HG03520 (cell line): ENCODE data around the gene EMP1.

ENCODE experiments used
- ATAC-seq: cut with Tn5 transposase; IDR thresholded peaks from one replicate; pipeline ENCODE4 v1.9.1; 2021; ENCODE audit warnings: mild to moderate bottlenecking, moderate library complexity; ENCODE audit not compliant: unreplicated experiment

The EMP1 gene

DNA sequence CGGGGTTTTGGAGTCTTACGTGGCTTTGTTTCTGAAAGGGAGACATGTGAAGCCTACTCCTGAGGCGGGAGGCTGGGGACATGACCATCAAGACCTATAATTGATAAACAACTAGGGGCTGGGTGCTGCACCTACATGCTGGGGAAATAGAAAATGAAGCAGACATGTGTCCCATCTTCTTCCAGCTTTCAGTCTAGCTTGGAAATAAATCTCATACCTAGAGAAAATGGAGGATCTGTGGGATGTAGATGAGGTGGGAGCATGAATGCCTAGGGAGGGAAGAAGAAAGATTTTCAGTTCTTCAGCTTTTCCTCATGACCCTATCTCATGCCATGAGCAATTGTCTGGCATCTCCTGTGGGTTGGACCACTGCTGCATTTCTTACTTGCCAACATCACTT lies 22.1 kb downstream of the EMP1 start:
- no peak for ATAC-seq

DNA sequence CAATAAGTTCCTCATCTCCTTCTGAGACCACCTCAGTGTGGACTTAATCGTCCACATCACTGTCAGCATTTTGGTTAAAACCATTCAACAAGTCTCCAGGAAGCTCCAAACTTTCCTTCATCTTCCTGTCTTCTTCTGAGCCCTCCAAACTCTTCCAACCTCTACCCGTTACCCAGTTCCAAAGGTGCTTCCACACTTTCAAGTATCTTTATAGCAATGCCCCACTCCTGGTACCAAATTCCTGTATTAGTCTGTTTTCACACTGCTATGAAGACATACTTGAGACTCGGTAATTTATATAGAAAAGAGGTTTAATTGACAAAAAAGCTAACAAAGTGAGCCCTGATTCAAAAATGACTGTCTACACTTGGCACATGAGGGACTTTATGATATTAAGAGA lies 22.8 kb downstream of the EMP1 start:
- no peak for ATAC-seq

DNA sequence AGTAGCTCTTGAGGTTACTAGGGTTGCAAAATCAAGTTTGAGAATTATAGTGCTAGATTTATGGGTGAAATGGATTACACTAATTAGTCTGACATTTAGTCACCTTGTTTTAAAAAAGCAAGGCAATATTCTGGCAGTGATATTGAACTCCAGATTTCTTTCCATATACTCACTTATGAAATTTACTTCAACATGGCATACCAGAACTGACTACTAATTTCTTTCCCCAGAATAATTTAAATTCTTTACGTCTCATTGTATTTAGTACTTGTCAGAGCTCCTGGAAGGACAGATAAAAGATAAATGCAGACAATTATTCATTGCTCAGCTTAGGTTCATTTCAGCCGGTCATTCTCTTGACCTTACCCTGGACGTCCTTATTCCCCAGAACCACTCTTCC lies 24.3 kb downstream of the EMP1 start:
- ATAC-seq = no peak

DNA sequence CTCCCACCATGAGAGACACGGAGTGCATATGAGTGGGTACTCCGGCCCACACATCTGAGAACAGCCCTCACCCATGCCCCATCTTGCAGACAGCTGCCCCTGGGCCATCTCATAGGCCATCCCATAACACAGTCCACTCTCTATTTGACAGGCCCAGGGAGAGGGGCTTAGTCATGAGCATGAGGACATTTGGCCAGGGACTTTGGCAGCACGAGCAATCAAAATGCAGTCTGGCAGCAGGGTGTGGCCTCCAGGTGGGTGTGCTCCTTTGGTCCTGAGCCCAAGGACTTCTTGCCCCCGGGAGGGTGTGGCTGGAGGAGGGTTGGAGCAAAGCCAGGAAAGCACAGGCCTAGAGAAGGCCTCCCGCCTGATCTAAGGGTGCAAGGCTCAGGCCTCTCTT lies 25.6 kb downstream of the EMP1 start:
- ATAC-seq = no peak

DNA sequence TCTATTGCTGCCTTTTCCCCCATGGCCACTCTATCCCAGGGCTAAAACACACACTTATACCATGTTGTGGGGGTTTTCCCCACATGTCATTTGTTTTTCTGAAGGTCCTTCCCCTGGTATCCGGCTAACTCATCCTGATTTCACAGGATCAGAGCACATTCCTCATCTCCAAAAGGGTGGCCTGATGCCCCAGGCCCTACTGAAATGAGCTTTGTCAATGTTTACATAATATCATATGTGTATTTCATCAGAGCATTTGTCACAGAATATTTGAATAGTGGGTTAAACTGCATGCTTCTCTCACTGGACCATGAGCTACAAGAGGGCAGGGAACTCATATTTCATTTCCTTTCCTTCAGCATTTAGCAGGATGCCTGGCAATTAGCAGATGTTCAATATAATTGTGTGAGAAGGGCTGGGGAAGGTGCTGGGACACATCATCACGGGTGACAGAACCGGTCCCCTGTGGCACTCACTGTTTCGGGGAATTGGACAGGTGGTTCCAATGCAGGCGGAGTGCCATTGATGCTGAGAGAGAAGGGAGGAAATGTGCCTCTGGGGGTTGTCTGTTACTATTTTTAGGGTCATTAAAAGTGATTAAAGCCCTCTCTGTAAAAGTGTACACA lies 26.8 kb downstream of the EMP1 start:
- ATAC-seq = no peak

DNA sequence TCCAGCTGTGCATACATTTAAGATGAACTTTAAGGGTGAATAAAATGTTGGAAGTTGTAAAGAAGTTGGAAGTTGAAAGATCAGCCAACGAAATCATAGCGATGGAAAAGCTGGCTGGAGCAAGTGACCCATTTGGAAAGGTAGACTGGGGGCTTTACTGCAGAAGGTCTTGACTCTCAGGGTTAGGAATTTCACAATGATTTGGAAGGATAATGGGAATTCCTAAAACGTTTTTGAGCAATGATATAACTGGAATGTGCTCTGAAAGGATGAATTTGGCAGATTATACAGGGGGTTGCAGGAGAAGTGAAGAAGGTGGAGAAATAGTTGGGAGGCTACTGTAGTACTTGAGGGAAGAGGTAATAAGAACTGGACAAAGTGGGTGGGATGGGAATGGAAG lies 27.4 kb downstream of the EMP1 start:
- no peak for ATAC-seq

DNA sequence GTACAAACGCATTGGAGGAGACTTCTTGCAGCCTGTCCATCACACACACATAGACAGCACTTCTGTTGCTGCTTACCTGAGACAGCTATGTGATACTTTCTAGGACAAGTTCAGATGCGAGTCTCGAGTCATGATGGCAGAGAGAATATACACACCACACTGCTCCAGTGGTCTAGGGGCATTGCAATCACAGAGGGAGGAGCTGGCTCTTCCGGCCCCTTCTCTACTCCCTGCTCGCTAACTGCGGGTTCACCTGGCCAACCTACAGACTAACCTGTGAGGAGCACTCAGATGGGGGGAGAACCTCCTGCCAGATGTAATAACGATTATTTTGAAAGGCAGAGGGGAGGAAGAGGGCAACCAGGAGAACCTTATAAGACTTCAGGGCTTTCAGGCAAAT lies 30.7 kb downstream of the EMP1 start:
- ATAC-seq = no peak

DNA sequence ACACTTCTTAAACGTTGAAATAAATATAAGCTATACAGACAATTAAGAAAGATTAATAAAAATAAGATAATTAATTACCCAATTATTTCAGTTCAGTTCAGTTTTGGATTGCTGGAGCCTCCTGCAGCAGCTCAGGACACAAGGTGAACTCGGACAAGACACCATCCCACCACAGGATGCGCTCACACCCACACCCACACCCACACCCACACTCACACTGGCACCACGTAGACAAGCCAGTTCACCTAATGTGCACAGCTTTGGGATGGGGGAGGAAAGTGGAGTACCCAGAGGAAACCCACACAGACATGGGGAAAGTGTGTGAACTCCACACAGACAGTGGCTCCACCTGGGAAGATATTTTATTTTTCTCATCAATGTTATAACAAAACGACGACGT lies 32.1 kb downstream of the EMP1 start:
- ATAC-seq = no peak

DNA sequence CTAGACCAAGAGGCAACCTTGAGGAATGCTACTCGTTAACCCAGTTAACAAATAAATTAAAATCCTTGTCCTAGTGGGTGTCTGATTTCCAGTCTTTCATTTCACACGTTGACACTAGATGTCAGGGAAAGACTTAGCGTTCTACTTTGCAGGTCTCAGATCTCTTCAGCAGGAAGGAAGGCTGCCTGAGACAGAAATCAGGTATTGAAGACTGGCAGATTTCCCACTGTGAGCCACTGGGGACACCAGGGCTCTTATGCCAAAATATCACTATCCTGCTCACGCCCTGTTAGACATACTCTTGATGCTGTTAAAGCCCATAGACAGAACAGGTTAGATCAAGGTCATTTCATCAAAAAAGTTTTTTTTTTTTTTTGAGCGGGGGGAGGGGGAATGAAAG lies 33.0 kb downstream of the EMP1 start:
- no peak for ATAC-seq

DNA sequence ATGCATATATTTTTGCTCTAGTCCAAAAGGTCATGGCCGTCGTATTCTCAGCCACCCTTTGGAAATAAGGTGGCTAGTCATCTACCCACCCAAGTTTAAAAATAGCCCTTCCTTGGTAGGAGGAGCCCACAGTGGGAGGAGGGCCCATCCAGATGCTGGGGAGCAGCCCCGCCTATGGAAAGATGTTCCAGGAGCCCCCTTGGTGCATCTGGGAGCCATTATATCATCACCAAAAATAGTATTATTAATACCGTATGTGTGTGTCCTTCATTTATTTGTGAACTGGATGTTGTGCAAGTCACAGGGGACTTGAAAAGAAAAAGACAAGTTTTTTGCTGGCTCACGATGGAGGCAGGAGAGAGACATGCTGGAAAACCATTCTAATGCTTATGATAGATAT lies 34.0 kb downstream of the EMP1 start:
- ATAC-seq = no peak

DNA sequence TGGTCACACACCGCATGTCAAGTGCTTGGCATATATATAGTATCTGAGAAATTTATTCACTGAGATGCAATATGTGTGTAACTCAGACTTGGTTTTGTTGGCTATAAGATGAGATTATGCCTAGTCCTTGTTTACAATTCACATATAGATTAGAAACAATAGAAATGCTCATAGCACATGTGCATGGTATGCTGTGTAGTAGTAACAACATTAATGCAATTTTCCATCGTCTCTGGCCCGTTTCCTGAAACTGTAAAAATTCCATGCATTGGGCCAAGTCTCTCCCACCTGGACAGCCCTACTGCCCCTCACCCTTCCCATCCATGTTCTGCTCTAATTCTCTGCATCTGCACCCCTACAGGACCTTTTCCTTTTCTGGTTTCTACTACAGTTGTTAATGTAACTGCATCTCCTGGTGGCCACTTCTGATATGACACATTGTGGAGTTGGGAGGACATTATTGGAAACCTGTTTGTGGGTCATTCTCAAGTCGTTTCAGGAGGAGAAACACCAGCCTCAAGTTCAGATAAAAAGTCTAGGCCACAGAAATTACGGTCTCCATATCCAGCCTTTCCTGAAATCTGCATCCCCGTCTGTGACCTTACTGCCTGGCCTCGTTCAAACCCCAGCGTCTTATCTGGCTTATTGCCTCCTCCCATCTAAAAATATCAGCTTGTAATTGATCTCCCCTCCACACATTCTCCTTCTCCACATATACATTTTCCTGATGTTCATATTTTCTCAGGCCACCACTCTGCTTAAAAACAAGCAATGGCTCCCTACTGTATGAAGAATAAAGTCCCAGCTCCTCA lies 37.5 kb downstream of the EMP1 start:
- no peak for ATAC-seq

DNA sequence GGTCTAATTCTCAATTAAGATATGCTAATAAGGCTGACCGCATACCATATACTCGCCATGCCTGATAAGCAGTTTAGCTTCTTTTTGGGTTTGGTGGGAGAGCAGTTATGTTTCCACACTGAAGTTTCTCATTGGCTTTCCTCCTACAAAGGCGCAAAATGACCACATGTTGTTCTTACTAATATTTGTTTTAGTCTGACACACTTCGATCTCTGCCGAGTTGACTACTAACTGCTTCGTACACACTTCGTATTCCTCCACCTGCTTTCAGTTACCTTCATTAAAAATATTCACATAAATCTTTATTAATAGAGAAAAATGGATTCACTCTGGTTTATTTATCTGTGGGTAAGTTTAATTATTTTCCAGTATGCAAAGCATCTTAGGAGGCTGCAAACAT lies 41.7 kb downstream of the EMP1 start:
- ATAC-seq = no peak

DNA sequence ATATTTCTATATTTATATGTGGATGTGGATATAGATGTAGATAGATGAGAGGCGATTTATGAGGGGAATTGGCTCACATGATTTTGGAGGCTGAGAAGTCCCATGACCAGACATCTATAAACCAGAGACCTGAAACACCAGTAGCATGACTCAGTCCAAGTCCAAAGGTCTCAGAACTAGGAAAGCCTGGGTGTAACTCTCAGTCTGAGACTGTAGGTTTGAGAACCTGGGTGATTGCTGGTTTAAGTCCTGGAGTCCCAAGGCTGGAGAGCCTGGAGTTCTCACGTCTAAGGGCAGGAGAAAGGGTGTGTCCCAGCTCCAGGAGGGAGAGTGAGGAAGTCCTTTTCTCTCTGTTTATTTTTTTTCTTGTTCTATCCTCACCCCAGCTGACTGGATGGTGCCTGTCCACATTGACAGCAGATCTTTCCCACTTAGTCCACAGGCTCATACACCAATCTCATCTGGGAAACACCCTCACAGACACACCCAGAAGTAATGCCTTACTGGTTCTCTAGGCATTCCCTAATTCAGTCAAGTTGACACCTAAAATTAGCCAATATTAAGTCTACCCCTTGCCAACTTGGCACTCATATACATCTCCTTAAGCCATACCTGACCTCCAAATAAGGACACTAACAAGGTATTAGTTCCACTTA lies 45.4 kb downstream of the EMP1 start:
- no peak for ATAC-seq

DNA sequence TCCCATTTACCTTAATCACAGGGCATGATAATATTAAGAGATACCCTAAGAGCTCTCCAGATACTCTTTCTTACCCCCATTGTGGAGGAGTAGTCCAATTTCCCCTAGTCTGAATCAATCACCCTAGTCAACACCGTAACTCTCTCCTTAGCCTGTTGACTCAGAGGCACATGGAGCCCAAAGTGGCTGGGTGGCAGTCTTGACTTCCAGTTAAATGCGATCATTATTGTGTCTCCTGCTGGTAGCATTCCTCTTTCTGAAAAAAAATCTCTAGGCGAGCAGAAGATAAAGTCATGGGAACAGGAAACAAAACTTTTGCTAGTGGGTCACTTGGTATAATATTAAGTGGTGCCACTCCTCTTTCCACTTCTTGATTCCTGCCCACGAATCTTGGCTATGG lies 46.4 kb downstream of the EMP1 start:
- no peak for ATAC-seq

DNA sequence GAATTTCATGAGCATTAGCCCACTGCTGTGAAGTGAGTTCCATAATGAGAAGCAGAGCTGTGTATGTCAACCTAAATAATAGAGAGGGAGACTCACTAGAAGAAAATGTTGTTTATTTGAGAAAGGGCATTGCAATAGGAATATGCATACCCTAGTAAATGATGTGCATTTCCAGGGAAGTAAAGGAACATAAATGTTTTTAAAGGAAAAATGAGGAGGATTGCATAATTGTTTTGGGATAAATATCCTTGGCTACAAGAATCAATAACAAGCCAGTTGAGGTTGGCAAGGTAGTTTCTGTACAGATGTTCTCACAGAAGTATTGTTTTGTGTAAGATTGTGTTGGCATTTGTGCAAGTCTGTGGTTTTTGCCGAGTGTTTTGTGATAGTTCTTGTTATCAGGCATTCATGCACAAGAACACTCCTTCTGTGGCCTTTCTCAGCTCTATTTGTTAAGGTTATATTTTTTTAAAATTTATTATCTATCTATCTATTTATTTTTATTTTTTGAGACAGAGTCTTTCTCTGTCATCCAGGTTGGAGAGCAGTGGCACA lies 47.1 kb downstream of the EMP1 start:
- no peak for ATAC-seq

DNA sequence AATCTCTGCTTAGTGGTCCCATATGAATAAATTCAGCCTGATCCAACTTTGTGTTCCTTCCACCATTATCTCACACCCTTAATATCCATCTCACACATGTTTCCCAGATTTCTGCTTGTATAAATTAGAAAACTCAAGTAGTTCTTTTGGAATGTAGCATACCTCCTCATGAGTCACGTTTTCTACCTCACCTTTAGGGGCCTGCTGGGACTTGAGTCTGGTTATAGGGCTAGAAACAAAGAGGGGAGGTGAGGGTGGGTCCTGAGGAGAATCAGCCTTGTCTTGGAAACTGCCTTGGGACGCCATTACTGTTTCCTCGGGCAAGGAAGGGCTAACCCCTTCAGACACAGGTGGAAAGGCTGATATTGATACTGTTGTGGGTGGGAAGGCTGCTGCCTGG lies 51.1 kb downstream of the EMP1 start:
- no peak for ATAC-seq

DNA sequence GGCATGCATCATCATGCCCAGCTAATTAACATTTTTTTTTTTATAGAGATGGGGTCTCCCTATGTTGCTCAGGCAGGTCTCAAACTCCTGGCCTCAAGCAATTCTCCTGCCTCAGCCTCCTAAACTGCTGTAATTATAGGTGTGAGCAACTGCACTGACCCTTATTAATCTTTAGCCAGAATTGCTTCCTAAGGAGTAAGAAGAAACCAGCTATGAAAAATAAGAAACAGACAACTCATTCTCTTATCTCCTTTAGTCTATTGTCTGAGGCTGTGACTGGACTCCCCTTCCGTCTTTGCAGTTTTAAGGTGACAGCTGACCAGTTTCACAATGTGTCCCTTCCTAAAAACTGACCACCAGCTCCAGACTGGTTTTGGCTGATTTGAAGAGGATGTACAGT lies 52.4 kb downstream of the EMP1 start:
- ATAC-seq = no peak

DNA sequence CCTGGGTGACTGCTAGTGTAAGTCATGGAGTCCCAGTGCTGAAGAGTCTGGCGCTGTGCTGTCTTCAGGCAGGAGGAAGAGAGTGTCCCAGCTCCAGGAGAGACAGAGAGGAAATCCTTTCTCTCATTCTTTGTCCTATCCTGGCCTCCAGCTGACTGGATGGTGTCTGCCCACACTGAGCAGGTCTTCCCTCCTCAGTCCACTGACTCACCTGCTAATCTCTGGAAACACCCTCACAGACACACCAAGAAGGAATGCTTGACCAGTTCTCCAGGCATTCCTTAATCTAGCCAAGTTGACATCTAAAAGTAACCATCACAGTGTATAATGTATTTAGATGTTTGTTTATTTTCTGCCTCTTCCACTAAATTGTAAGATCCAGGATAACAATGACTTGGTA lies 53.9 kb downstream of the EMP1 start:
- ATAC-seq = no peak

DNA sequence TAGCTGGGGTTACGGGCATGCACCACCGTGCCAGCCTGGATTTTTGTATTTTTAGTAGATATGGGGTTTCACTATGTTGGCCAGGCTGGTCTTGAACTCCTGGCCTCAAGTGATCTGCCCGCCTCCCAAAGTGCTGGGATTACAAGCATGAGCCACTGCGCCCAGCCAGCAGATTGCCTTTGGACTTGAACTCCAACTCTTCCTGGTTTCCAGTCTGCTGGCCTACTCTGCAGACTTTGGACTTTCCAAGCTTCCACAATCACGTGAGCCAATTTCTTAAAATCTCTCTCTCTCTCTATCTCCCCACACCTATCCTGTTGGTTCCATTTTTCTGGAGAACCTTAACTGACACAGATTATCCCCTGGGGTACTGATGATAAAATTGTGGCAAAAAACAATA lies 55.0 kb downstream of the EMP1 start:
- ATAC-seq = no peak

DNA sequence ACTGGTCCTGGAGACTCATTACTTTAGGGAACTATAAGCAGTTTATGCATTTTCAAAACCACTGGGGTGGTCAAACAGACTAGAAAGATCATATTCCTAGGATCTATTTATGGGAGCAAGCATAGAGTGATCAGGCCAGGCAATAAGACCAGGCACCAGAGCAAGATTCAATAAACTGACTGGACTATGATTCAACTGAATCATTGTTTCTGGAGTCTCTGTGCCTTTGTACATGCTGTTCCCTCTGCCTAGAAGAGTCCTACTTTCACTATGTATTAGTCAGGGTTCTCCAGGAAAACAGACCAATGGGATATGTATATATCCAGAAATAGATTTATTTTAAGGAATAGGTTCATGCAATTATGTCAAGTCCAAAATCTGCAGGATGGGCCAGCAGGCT lies 55.5 kb downstream of the EMP1 start:
- ATAC-seq = no peak

DNA sequence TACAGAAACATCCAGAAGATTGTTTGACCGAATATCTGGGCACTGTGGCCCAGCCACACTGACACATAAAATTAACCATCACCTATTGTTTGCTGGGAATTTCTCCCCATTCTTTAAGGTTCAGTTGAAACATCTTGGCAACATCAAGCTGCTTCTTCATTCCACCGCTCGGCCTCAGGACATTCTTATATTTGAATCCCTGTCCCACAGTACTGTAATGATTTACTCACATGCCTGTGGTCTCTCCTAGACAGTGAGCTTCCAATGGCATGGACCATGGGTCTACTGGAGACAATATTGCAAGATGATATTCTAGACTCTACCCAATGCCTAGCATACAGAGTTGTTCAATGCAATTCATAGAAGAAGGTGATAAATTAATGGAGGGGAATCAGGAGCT lies 56.1 kb downstream of the EMP1 start:
- ATAC-seq = no peak
